ENCODE data around the gene GCAT. TPM values are rescaled to one million over a fixed set of nuclear protein-coding genes. Genes with fewer than 3 reads are reported as not detected.
A peak's percentile ranks its signal among the peaks of the same experiment; 100 is the strongest.

The GCAT gene
- total RNA-seq, 2 experiments from 2014 or later: 10.4 to 12.0 TPM

DNA sequence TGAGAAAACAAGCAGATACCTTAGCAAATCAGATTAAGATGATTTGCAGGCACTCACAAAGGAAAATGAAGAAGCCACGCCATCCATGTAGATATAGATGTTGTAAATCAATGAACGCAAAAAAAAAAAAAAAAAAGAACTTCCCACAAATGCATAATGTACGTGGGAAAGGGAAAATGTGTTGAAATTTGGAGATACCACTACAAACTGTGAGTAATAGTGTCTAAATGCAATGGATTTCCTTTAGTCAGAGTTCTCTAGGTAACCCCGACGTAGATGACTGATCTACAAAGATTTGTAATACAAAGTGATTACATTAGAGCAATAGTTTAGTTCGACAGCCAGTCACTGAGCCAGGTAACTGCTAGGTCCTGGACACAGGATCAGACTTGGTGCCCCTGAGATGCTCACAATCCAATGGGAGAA lies 37.2 kb downstream of the GCAT start:
- Mint-ChIP-seq H3K36me3 (ENCODE audit: low read depth) (peaks cover 19% of the 10 kb centered on the region), H3K27ac (peak overlapping the region; percentile 93), H3K27me3 (no peaks in the 10 kb centered on the region), H3K9me3 (peaks cover 4% of the 10 kb centered on the region), H3K4me3 (peak overlapping the region; percentile 88), H3K4me1 (peaks cover 35% of the 10 kb centered on the region)
- POLR2A ChIA-PET: interaction anchor here (0.6 to 0.8 kb wide), 2 partner anchors 40 to 161 kb away, joined by 3 read pairs; a partner anchor contains a TSS
- CTCF ChIA-PET: interaction anchor here (0.5 to 2.3 kb wide), 10 partner anchors 8 to 278 kb away, joined by 3 to 9 read pairs (median 4); partner anchors contain the start of gene GGA1
- DNase-seq: no peak

DNA sequence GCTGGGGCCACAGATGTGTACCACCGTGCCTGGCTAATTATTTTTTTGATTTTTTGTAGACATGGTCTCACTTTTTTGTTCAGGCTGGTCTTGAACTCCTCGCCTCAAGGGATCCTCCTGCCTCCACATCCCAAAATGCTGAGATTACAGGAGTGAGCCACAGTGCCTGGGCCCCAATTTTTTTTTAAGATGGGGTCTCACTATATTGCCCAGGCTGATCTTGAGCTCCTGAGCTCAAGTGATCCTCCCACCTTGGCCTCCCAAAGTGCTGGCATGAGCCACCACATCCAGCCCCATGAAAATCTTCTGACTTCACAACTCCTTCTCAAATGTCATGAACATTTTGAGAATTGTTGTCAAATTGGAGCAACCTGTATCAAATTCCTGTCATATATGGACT lies 38.7 kb downstream of the GCAT start:
- ChIA-PET POLR2A (no interaction called here), CTCF (interaction anchor here (0.6 kb wide), 1 partner anchor 399 kb away, joined by 3 read pairs; no protein-coding TSS in a partner anchor)
- no peak overlapping the region for H3K27ac Mint-ChIP-seq
- peaks cover 23% of the 10 kb centered on the region for H3K36me3 Mint-ChIP-seq (ENCODE audit: low read depth)
- H3K4me1 Mint-ChIP-seq: peaks cover 47% of the 10 kb centered on the region
- H3K9me3 Mint-ChIP-seq: peaks cover 4% of the 10 kb centered on the region
- no peak for DNase-seq
- no peak overlapping the region for H3K4me3 Mint-ChIP-seq
- H3K27me3 Mint-ChIP-seq: no peaks in the 10 kb centered on the region

- CTCF ChIA-PET: no interaction called here
- peak; percentile 53 for DNase-seq
- POLR2A ChIA-PET: interaction anchor here (0.9 kb wide), 1 partner anchor 48 kb away, joined by 3 read pairs; no protein-coding TSS in a partner anchor
- Mint-ChIP-seq H3K27ac (peak overlapping the region; percentile 98), H3K27me3 (no peaks in the 10 kb centered on the region), H3K4me1 (peaks cover 46% of the 10 kb centered on the region), H3K9me3 (peaks cover 4% of the 10 kb centered on the region), H3K4me3 (peak overlapping the region; percentile 87), H3K36me3 (ENCODE audit: low read depth) (peaks cover 27% of the 10 kb centered on the region)
Observed at GRCh38 chr22:37848587-37849088, 40.9 kb downstream of the GCAT start.

- peaks cover 33% of the 10 kb centered on the region for H3K36me3 Mint-ChIP-seq (ENCODE audit: low read depth)
- peak; percentile 91 for DNase-seq
- peak within 1 kb of the TSS; percentile 87 for H3K4me3 Mint-ChIP-seq
- CTCF ChIA-PET: interaction anchor here (1.0 to 1.2 kb wide), 2 partner anchors 14 to 83 kb away, joined by 4 read pairs; no protein-coding TSS in a partner anchor
- peak within 1 kb of the TSS; percentile 98 for H3K27ac Mint-ChIP-seq
- peaks cover 50% of the 10 kb centered on the region for H3K4me1 Mint-ChIP-seq
- H3K9me3 Mint-ChIP-seq: peaks cover 4% of the 10 kb centered on the region
- POLR2A ChIA-PET: interaction anchor here (0.9 kb wide), 1 partner anchor 47 kb away, joined by 3 read pairs; no protein-coding TSS in a partner anchor
- H3K27me3 Mint-ChIP-seq: no peaks in the 10 kb centered on the region
Observed at GRCh38 chr22:37849089-37849751, 41.5 kb downstream of the GCAT start, which contains the start of gene EIF3L. Gene EIF3L (plus strand): TSS chr22:37849419. CDS start chr22:37849450, 31 bp downstream.

DNA sequence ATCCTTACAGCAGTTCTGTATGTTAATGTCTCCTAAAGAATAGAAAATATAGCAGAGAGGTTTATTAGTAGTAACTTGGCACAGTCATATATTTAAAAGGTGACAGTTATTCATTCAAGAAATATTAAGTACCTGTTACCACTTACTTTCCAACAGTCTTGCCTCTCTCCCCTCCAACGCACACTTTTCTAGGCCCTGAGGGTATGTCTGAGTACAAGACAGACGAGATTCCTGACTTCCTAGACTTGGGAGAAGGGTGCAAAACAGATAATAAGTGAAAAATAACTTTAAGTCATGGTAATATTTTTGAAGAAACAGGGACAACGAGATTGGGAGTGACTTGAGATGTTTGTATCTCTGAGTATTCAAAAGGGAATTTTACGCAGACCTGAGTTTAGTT lies 43.1 kb downstream of the GCAT start:
- Mint-ChIP-seq H3K4me3 (peak overlapping the region; percentile 87), H3K27ac (no peak overlapping the region), H3K9me3 (no peaks in the 10 kb centered on the region), H3K27me3 (no peaks in the 10 kb centered on the region), H3K36me3 (ENCODE audit: low read depth) (peaks cover 47% of the 10 kb centered on the region), H3K4me1 (peaks cover 56% of the 10 kb centered on the region)
- no peak for DNase-seq
- CTCF ChIA-PET: interaction anchor here (1.2 kb wide), 1 partner anchor 13 kb away, joined by 4 read pairs; no protein-coding TSS in a partner anchor
- POLR2A ChIA-PET: no interaction called here

- CTCF ChIA-PET: interaction anchor here (0.7 to 1.8 kb wide), 2 partner anchors 9 to 11 kb away, joined by 3 to 9 read pairs; partner anchors contain the start of gene ANKRD54
- peaks cover 55% of the 10 kb centered on the region for H3K4me1 Mint-ChIP-seq
Observed at GRCh38 chr22:37852418-37852817, 44.7 kb downstream of the GCAT start.

DNA sequence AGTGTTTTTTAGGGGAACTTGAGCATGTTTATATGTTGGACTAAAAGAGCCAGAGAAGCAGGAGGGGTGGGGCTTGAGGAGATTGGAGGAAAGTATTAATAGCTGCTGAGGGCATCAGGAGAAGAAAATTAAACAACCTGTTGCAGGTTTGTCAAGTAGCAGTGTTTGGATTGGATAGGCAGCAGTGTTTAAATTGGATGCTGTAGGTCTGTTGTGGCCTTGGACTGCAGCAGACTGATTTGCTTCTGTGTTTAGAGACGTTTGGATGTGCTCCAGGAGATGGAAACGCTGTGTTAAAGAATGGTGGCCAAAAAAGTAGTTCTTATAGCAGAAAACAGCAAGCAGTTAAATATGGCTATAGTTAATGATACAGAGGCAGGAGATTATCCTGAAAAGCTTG lies 47.2 kb downstream of the GCAT start:
- Mint-ChIP-seq H3K27me3 (no peaks in the 10 kb centered on the region), H3K36me3 (ENCODE audit: low read depth) (peaks cover 54% of the 10 kb centered on the region), H3K27ac (no peak overlapping the region), H3K4me3 (no peak overlapping the region), H3K9me3 (no peaks in the 10 kb centered on the region), H3K4me1 (peaks cover 45% of the 10 kb centered on the region)
- ChIA-PET POLR2A (no interaction called here), CTCF (interaction anchor here (1.0 to 1.1 kb wide), 2 partner anchors 36 to 79 kb away, joined by 3 to 4 read pairs; no protein-coding TSS in a partner anchor)
- DNase-seq: no peak

More at GRCh38 chr22:37852418-37852817, 44.7 kb downstream of the GCAT start:
- Mint-ChIP-seq H3K27ac (no peak overlapping the region), H3K36me3 (ENCODE audit: low read depth) (peaks cover 51% of the 10 kb centered on the region), H3K9me3 (no peaks in the 10 kb centered on the region), H3K4me3 (no peak overlapping the region), H3K27me3 (no peaks in the 10 kb centered on the region)
- no peak for DNase-seq
- POLR2A ChIA-PET: no interaction called here

- Mint-ChIP-seq H3K27me3 (no peaks in the 10 kb centered on the region), H3K9me3 (no peaks in the 10 kb centered on the region), H3K27ac (no peak overlapping the region), H3K4me1 (peaks cover 42% of the 10 kb centered on the region), H3K4me3 (no peak overlapping the region), H3K36me3 (ENCODE audit: low read depth) (peaks cover 58% of the 10 kb centered on the region)
- ChIA-PET CTCF (interaction anchor here (1.0 to 1.1 kb wide), 2 partner anchors 37 to 79 kb away, joined by 3 to 4 read pairs; no protein-coding TSS in a partner anchor), POLR2A (no interaction called here)
- no peak for DNase-seq
Observed at GRCh38 chr22:37855462-37855861, 47.7 kb downstream of the GCAT start.

DNA sequence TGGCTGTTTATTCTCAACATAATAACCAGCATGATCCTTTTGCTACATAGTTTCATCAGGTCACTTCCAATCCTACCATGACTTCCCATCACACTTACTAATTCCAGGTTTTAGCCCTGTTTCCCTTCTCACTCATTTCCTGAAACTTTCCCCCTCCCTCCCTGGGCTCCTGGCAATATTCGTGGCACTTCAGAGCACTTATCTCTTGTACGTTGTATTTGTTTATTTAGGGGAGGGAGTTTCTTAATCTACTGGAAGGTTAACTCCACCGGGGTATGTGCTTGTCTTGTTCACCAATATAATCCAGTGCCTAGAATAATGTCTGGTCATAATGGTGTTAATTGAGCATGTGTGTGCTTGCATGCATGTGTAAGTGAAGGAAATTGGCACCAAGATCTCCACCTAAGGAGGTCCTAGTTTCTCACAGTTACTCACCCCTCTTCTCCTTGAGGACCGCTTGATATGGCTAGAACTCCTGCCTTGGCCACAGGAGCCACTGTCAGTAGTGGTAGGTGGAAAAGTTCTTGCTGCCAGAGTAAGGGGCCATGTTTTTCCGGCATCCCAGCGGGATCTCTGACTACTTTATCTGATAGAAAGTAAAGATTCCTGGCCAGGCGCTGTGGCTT lies 53.2 kb downstream of the GCAT start:
- peaks cover 50% of the 10 kb centered on the region for H3K36me3 Mint-ChIP-seq (ENCODE audit: low read depth)
- H3K9me3 Mint-ChIP-seq: no peaks in the 10 kb centered on the region
- ChIA-PET CTCF (interaction anchor here (0.9 to 7.8 kb wide), 4 partner anchors 17 to 321 kb away, joined by 3 to 43 read pairs (median 4); partner anchors contain the start of gene ANKRD54), POLR2A (interaction anchor here (0.7 kb wide), 1 partner anchor 35 kb away, joined by 6 read pairs; no protein-coding TSS in a partner anchor)
- H3K4me3 Mint-ChIP-seq: no peak overlapping the region
- H3K4me1 Mint-ChIP-seq: peaks cover 8% of the 10 kb centered on the region
- H3K27ac Mint-ChIP-seq: no peak overlapping the region
- no peak for DNase-seq
- no peaks in the 10 kb centered on the region for H3K27me3 Mint-ChIP-seq

DNA sequence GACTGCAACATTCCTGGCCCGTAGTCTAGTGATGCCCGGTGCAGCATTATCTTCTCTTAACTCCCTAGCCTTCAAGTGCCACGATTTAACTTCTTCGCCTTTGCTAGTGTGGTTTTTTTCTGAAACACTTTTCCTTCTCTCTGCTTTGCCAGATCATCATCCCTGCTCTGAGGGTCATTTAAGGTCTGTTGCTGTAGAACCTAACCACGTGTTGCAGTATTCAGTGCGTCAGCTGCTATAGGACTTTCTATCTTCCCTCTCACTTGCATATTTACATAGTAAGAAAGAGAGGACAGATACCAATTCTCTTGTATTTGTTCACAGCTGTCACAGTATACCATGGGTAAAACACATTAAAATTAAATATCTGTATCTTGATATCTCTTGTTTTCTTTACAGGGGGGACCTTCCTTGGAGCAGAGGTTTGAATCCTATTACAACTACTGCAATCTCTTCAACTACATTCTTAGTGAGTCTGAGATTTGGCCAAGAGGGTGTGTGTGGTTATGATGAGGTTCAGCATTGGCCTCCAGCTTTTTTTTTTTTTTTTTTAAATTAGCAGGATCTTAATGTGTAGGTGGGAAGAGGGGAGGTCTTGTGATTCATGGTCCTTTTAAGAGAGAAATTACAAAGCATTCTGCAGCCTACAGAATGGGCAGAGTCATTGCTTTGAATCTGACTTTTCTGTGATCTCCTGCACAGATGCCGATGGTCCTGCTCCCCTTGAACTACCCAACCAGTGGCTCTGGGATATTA lies 55.0 kb downstream of the GCAT start:
- ChIA-PET CTCF (interaction anchor here (0.6 to 7.8 kb wide), 29 partner anchors 10 to 634 kb away, joined by 3 to 43 read pairs (median 5); partner anchors contain the start of genes ANKRD54, GALR3, GCAT and MICALL1), POLR2A (no interaction called here)
- H3K4me3 Mint-ChIP-seq: no peak overlapping the region
- H3K4me1 Mint-ChIP-seq: peaks cover 6% of the 10 kb centered on the region
- no peaks in the 10 kb centered on the region for H3K27me3 Mint-ChIP-seq
- no peak for DNase-seq
- H3K27ac Mint-ChIP-seq: no peak overlapping the region
- no peaks in the 10 kb centered on the region for H3K9me3 Mint-ChIP-seq
- peaks cover 47% of the 10 kb centered on the region for H3K36me3 Mint-ChIP-seq (ENCODE audit: low read depth)

DNA sequence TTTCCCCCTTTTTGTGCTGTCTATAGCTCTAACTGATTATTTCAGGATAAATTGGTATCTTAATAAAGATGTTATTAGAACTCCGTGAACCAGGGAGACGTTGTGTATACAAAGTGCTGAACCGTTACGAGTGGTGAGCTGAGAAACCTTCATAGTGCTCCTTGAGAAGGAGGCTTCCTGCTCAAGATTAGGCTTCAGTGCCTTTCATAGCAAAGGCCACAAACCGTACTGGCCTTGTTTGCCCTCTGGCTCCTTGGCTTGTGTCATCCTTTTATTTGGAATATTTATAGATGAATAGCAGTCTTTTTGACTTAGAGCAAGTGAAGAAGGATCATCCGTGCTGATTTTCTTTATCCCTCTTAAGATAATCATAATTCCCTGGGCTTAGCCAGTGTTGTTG lies 57.8 kb downstream of the GCAT start:
- H3K4me3 Mint-ChIP-seq: no peak overlapping the region
- no peaks in the 10 kb centered on the region for H3K9me3 Mint-ChIP-seq
- POLR2A ChIA-PET: interaction anchor here (0.6 kb wide), 1 partner anchor 30 kb away, joined by 10 read pairs; no protein-coding TSS in a partner anchor
- H3K27ac Mint-ChIP-seq: no peak overlapping the region
- H3K36me3 Mint-ChIP-seq (ENCODE audit: low read depth): peaks cover 44% of the 10 kb centered on the region
- no peak for DNase-seq
- CTCF ChIA-PET: interaction anchor here (7.8 kb wide), 1 partner anchor 49 kb away, joined by 43 read pairs; no protein-coding TSS in a partner anchor
- no peaks in the 10 kb centered on the region for H3K27me3 Mint-ChIP-seq
- H3K4me1 Mint-ChIP-seq: peaks cover 2% of the 10 kb centered on the region

Measured in activated CD4-positive, alpha-beta T cell treated with anti-CD3 and anti-CD28 coated beads, Interleukin-2, amount 10 ng/mL, durations not matched to agents 7 days and 5 days (primary cell).